ENCODE data around the gene PRXL2A. TPM values are rescaled to one million over a fixed set of nuclear protein-coding genes. Genes with fewer than 3 reads are reported as not detected.

Gene PRXL2A
- total RNA-seq, 1 donor from 2014 or later = 29.9 TPM

DNA sequence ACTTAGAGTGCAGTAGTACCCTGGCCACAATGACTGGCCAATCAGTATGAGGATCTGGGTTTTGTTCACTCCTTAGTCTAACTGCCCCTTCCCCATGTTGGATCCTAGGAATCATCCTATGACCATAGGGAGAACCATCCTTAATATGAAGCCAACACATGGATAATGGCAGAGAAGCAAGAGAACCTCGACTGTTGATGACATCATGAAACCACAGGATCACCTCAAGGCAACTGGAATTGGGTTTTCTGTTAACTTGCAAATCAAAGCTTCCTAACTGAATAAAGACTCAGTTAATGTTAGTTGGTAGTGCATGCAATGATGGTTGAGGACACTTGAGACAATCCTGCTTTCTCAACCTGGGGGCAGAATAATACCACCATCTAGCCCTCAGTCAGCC is 3.3 kb upstream of the PRXL2A start:
- H3K4me1 Mint-ChIP-seq (ENCODE audit: low read depth, unreplicated experiment) = peaks cover 3% of the 10 kb centered on the region
- no peak for TF ChIP-seq EZH2 (IDR thresholded peaks at IDR 0.05; ENCODE audit: insufficient read depth, low read length)
- TF ChIP-seq, protein P1, sequence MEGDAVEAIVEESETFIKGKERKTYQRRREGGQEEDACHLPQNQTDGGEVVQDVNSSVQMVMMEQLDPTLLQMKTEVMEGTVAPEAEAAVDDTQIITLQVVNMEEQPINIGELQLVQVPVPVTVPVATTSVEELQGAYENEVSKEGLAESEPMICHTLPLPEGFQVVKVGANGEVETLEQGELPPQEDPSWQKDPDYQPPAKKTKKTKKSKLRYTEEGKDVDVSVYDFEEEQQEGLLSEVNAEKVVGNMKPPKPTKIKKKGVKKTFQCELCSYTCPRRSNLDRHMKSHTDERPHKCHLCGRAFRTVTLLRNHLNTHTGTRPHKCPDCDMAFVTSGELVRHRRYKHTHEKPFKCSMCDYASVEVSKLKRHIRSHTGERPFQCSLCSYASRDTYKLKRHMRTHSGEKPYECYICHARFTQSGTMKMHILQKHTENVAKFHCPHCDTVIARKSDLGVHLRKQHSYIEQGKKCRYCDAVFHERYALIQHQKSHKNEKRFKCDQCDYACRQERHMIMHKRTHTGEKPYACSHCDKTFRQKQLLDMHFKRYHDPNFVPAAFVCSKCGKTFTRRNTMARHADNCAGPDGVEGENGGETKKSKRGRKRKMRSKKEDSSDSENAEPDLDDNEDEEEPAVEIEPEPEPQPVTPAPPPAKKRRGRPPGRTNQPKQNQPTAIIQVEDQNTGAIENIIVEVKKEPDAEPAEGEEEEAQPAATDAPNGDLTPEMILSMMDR (IDR thresholded peaks at IDR 0.05; ENCODE audit: insufficient read depth, low read depth, low read length) = no peak
- no peaks in the 10 kb centered on the region for H3K79me2 ChIP-seq (ENCODE audit: insufficient read depth, low read length)
- H3K4me1 ChIP-seq (ENCODE audit: insufficient read depth, low read length) = peaks cover 10% of the 10 kb centered on the region
- H3K4me2 ChIP-seq (ENCODE audit: low read length) = no peak overlapping the region
- H3K36me3 ChIP-seq (ENCODE audit: insufficient read depth, low read length) = no peaks in the 10 kb centered on the region
- H4K20me1 ChIP-seq (ENCODE audit: insufficient read depth, low read length) = no peaks in the 10 kb centered on the region
- no peaks in the 10 kb centered on the region for H3K36me3 Mint-ChIP-seq (ENCODE audit: low read depth, unreplicated experiment)
- H3K9me3 ChIP-seq (ENCODE audit: insufficient read depth, low read depth, low read length) = no peaks in the 10 kb centered on the region
- H3K27ac Mint-ChIP-seq (ENCODE audit: unreplicated experiment) = peak overlapping the region; percentile 15
- DNase-seq (ENCODE audit: low read depth) (no peak), FAIRE-seq (no peak)
- H3K27ac ChIP-seq (ENCODE audit: low read depth, low read length) = no peak overlapping the region
- no peak overlapping the region for H2AFZ ChIP-seq (ENCODE audit: low read depth, low read length)
- H3K9me3 Mint-ChIP-seq (ENCODE audit: unreplicated experiment) = no peaks in the 10 kb centered on the region
- H3K4me3 ChIP-seq (ENCODE audit: insufficient read depth, low read depth, low read length) = no peak overlapping the region
- H3K27me3 ChIP-seq (ENCODE audit: insufficient read depth, low read length) = no peaks in the 10 kb centered on the region
- no peak overlapping the region for H3K4me3 Mint-ChIP-seq (ENCODE audit: unreplicated experiment)
- peaks cover 7% of the 10 kb centered on the region for H3K27me3 Mint-ChIP-seq (ENCODE audit: low read depth, unreplicated experiment)
- no peak overlapping the region for H3K9ac ChIP-seq (ENCODE audit: low read length)

DNA sequence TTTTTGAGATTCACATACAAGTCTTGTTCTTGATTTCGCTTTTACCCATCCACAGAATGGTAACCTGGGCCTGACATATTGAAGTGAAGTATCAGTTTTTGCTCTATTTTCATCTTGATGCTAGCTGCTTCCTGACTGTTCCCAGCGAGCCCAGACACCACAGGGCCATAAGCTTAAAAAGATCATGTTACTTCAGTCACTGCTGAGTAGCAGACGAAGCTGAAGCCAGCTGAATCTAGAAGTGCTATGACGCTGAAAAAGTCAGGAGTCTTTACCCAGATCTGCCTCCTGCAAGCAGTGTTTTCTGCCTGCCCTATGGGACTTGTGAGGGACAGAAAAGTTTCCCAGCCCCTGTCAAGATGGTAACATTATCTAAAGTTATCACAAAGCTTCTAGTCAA is 2.7 kb upstream of the PRXL2A start:
- H3K4me1 ChIP-seq (ENCODE audit: insufficient read depth, low read length) = peaks cover 10% of the 10 kb centered on the region
- no peak overlapping the region for H3K4me3 ChIP-seq (ENCODE audit: insufficient read depth, low read depth, low read length)
- H3K9ac ChIP-seq (ENCODE audit: low read length) = no peak overlapping the region
- TF ChIP-seq EZH2 (IDR thresholded peaks at IDR 0.05; ENCODE audit: insufficient read depth, low read length) = no peak
- TF ChIP-seq, protein P1 (IDR thresholded peaks at IDR 0.05; ENCODE audit: insufficient read depth, low read depth, low read length) = no peak
- Mint-ChIP-seq H3K27me3 (ENCODE audit: low read depth, unreplicated experiment) (peaks cover 7% of the 10 kb centered on the region), H3K9me3 (ENCODE audit: unreplicated experiment) (no peaks in the 10 kb centered on the region), H3K36me3 (ENCODE audit: low read depth, unreplicated experiment) (no peaks in the 10 kb centered on the region), H3K4me3 (ENCODE audit: unreplicated experiment) (no peak overlapping the region), H3K4me1 (ENCODE audit: low read depth, unreplicated experiment) (peaks cover 3% of the 10 kb centered on the region), H3K27ac (ENCODE audit: unreplicated experiment) (no peak overlapping the region)
- no peaks in the 10 kb centered on the region for H4K20me1 ChIP-seq (ENCODE audit: insufficient read depth, low read length)
- FAIRE-seq = no peak
- H3K36me3 ChIP-seq (ENCODE audit: insufficient read depth, low read length) = no peaks in the 10 kb centered on the region
- H3K4me2 ChIP-seq (ENCODE audit: low read length) = no peak overlapping the region
- no peak overlapping the region for H2AFZ ChIP-seq (ENCODE audit: low read depth, low read length)
- H3K27ac ChIP-seq (ENCODE audit: low read depth, low read length) = no peak overlapping the region
- DNase-seq (ENCODE audit: low read depth) = no peak
- H3K27me3 ChIP-seq (ENCODE audit: insufficient read depth, low read length) = no peaks in the 10 kb centered on the region
- H3K79me2 ChIP-seq (ENCODE audit: insufficient read depth, low read length) = no peaks in the 10 kb centered on the region
- H3K9me3 ChIP-seq (ENCODE audit: insufficient read depth, low read depth, low read length) = no peaks in the 10 kb centered on the region

DNA sequence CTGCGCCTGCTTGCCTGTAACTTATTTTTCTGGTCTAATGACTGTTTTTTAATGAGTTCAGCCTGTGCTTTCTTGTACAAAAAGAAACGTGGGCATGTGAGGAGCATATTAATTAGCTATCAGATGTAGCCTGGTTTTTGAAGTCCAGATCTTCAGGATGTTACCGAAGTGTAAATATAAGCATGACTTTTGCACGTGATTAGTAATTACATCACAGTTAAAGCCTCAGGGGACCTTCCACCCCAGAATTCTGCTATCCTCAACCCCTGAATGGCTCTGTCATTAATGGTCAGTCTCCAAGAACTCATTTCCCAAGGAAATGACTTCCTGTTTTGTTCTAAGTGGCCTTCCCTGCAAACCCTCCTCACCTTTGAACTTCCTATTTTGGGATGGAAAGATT is 2.1 kb upstream of the PRXL2A start:
- Mint-ChIP-seq H3K4me1 (ENCODE audit: low read depth, unreplicated experiment) (peaks cover 7% of the 10 kb centered on the region), H3K4me3 (ENCODE audit: unreplicated experiment) (no peak overlapping the region), H3K9me3 (ENCODE audit: unreplicated experiment) (no peaks in the 10 kb centered on the region), H3K36me3 (ENCODE audit: low read depth, unreplicated experiment) (no peaks in the 10 kb centered on the region), H3K27ac (ENCODE audit: unreplicated experiment) (no peak overlapping the region), H3K27me3 (ENCODE audit: low read depth, unreplicated experiment) (peaks cover 7% of the 10 kb centered on the region)
- H3K9me3 ChIP-seq (ENCODE audit: insufficient read depth, low read depth, low read length) = no peaks in the 10 kb centered on the region
- peaks cover 10% of the 10 kb centered on the region for H3K4me1 ChIP-seq (ENCODE audit: insufficient read depth, low read length)
- no peak overlapping the region for H2AFZ ChIP-seq (ENCODE audit: low read depth, low read length)
- no peaks in the 10 kb centered on the region for H3K27me3 ChIP-seq (ENCODE audit: insufficient read depth, low read length)
- no peaks in the 10 kb centered on the region for H3K79me2 ChIP-seq (ENCODE audit: insufficient read depth, low read length)
- H3K4me3 ChIP-seq (ENCODE audit: insufficient read depth, low read depth, low read length) = no peak overlapping the region
- H3K27ac ChIP-seq (ENCODE audit: low read depth, low read length) = no peak overlapping the region
- H3K9ac ChIP-seq (ENCODE audit: low read length) = no peak overlapping the region
- no peak overlapping the region for H3K4me2 ChIP-seq (ENCODE audit: low read length)
- H4K20me1 ChIP-seq (ENCODE audit: insufficient read depth, low read length) = no peaks in the 10 kb centered on the region
- TF ChIP-seq, protein P1 (IDR thresholded peaks at IDR 0.05; ENCODE audit: insufficient read depth, low read depth, low read length) = no peak
- TF ChIP-seq EZH2 (IDR thresholded peaks at IDR 0.05; ENCODE audit: insufficient read depth, low read length) = no peak
- no peak for FAIRE-seq
- H3K36me3 ChIP-seq (ENCODE audit: insufficient read depth, low read length) = no peaks in the 10 kb centered on the region
- DNase-seq (ENCODE audit: low read depth) = no peak
